Activated B cell treated with CpG ODN at 0.5 μM for 24 hours (primary cell): Measurements from ENCODE around the gene H2AZ2. TPM values are rescaled to one million over a fixed set of nuclear protein-coding genes. Genes with fewer than 3 reads are reported as not detected.
"Not testable (repeated sequence)": the region's sequence is repeated elsewhere in the genome, so short reads cannot be mapped to it uniquely, and the experiment has no call there.

ENCODE experiments used
- ATAC-seq: fragments of 200-7000 bp; cut with Tn5 transposase; one replicate; pipeline ENCODE4 v1.10.0; 2021; ENCODE audit warnings: low read depth, mild to moderate bottlenecking, moderate library complexity
- CTCF ChIA-PET: fragments of 350-600 bp; sonication (Branson Sonifier 250); formaldehyde crosslinking; loops from one replicate; lab custom pipeline; 2021; ENCODE audit warnings: antibody characterized with exemption; lab: Charles Lee
- POLR2A ChIA-PET: fragments of 350-600 bp; sonication (Branson Sonifier 250); formaldehyde crosslinking; loops from one replicate; lab custom pipeline; 2021; ENCODE audit warnings: antibody characterized with exemption; lab: Charles Lee
- DNase-seq: peaks from one replicate; pipeline ENCODE4 v3.0.0; 2022
- H3K27ac Mint-ChIP-seq: one replicate; pipeline ENCODE4 v1.8.0; 2020; ENCODE audit warnings: mixed read lengths
- H3K27me3 Mint-ChIP-seq: one replicate; pipeline ENCODE4 v1.8.0; 2021; ENCODE audit warnings: mixed read lengths
- H3K36me3 Mint-ChIP-seq: one replicate; pipeline ENCODE4 v1.8.0; 2021; ENCODE audit warnings: low read depth, mixed read lengths
- H3K4me1 Mint-ChIP-seq: one replicate; pipeline ENCODE4 v1.8.0; 2021; ENCODE audit warnings: mixed read lengths
- H3K4me3 Mint-ChIP-seq: one replicate; pipeline ENCODE4 v1.8.0; 2020; ENCODE audit warnings: mild to moderate bottlenecking, mixed read lengths
- H3K9me3 Mint-ChIP-seq: one replicate; pipeline ENCODE4 v1.8.0; 2020; ENCODE audit warnings: mixed read lengths
- CTCF ChIP-seq: fragments of 200-600 bp; IDR thresholded peaks from one replicate; pipeline ENCODE4 v1.8.0; 2022; ENCODE audit warnings: antibody characterized with exemption, mild to moderate bottlenecking
- intact Hi-C: fragments of 100-400 bp; cut with micrococcal nuclease; formaldehyde crosslinking; loops from one replicate; pipeline ENCODE4 v1.15.1; 2024
- total RNA-seq: library from RNA; stranded (reverse); gene quantifications from 2 replicates; pipeline ENCODE4 v1.2.3, GENCODE V29; 2022

H2AZ2 gene
- total RNA-seq, 1 donor from 2014 or later = 111 TPM

GRCh38 chr7:44872787-44873186, 24.9 kb upstream of the H2AZ2 start:
- no peaks in the 10 kb centered on the region for H3K27me3 Mint-ChIP-seq
- H3K9me3 Mint-ChIP-seq = no peaks in the 10 kb centered on the region
- no peak for ATAC-seq
- H3K27ac Mint-ChIP-seq = no peak overlapping the region
- CTCF ChIA-PET = no interaction called here
- POLR2A ChIA-PET = interaction anchor here (1.0 to 1.6 kb wide), 2 partner anchors 12 to 239 kb away, joined by 3 to 8 read pairs; partner anchors contain the start of genes PURB and TBRG4
- DNase-seq = no peak
- intact Hi-C loops = no loop called here
- H3K4me3 Mint-ChIP-seq = no peak overlapping the region
- TF ChIP-seq CTCF = no peak
- peaks cover 2% of the 10 kb centered on the region for H3K36me3 Mint-ChIP-seq
- peaks cover 10% of the 10 kb centered on the region for H3K4me1 Mint-ChIP-seq

- ATAC-seq = not testable (repeated sequence)
These were observed 24.0 kb upstream of the H2AZ2 start for GRCh38 chr7:44871918-44872317.

GRCh38 chr7:44870780-44871179, 22.9 kb upstream of the H2AZ2 start:
- DNase-seq, H3K36me3 Mint-ChIP-seq, H3K9me3 Mint-ChIP-seq, ATAC-seq, H3K27ac Mint-ChIP-seq, POLR2A ChIA-PET, H3K27me3 Mint-ChIP-seq, H3K4me1 Mint-ChIP-seq, intact Hi-C loops, H3K4me3 Mint-ChIP-seq, CTCF ChIA-PET: not testable (repeated sequence)

More at GRCh38 chr7:44871918-44872317, 24.0 kb upstream of the H2AZ2 start:
- H3K27ac Mint-ChIP-seq, H3K9me3 Mint-ChIP-seq, DNase-seq, CTCF ChIA-PET, H3K27me3 Mint-ChIP-seq, POLR2A ChIA-PET, H3K4me3 Mint-ChIP-seq, intact Hi-C loops, H3K4me1 Mint-ChIP-seq, H3K36me3 Mint-ChIP-seq: not testable (repeated sequence)

GRCh38 chr7:44870336-44870735, 22.4 kb upstream of the H2AZ2 start:
- H3K4me1 Mint-ChIP-seq, H3K27me3 Mint-ChIP-seq, CTCF ChIA-PET, ATAC-seq, DNase-seq, H3K4me3 Mint-ChIP-seq, intact Hi-C loops, H3K27ac Mint-ChIP-seq, H3K9me3 Mint-ChIP-seq, H3K36me3 Mint-ChIP-seq, POLR2A ChIA-PET: not testable (repeated sequence)

- Mint-ChIP-seq H3K4me1 (peaks cover 2% of the 10 kb centered on the region), H3K27ac (no peak overlapping the region), H3K27me3 (peaks cover 4% of the 10 kb centered on the region), H3K4me3 (no peak overlapping the region), H3K9me3 (no peaks in the 10 kb centered on the region), H3K36me3 (no peaks in the 10 kb centered on the region)
- no peak for TF ChIP-seq CTCF
- ChIA-PET CTCF (interaction anchor here (0.6 to 1.0 kb wide), 2 partner anchors 18 to 55 kb away, joined by 3 to 4 read pairs; partner anchors contain the start of gene PURB), POLR2A (interaction anchor here (0.8 kb wide), 1 partner anchor 132 kb away, joined by 3 read pairs; no protein-coding TSS in a partner anchor)
- DNase-seq = no peak
- no peak for ATAC-seq
- intact Hi-C loops = no loop called here
These were observed 19.4 kb upstream of the H2AZ2 start for GRCh38 chr7:44867073-44867995.

GRCh38 chr7:44861949-44862348, 14.1 kb upstream of the H2AZ2 start:
- H3K4me3 Mint-ChIP-seq, H3K9me3 Mint-ChIP-seq, ATAC-seq, intact Hi-C loops, H3K36me3 Mint-ChIP-seq, H3K27me3 Mint-ChIP-seq, H3K27ac Mint-ChIP-seq, H3K4me1 Mint-ChIP-seq, DNase-seq, CTCF ChIA-PET: not testable (repeated sequence)
- POLR2A ChIA-PET = interaction anchor here (0.5 kb wide), 1 partner anchor 1183 kb away, joined by 11 read pairs; no protein-coding TSS in a partner anchor

- DNase-seq (no peak), ATAC-seq (no peak)
- Mint-ChIP-seq H3K27ac (no peak overlapping the region), H3K4me3 (no peak overlapping the region), H3K36me3 (no peaks in the 10 kb centered on the region), H3K27me3 (peaks cover 2% of the 10 kb centered on the region), H3K9me3 (no peaks in the 10 kb centered on the region), H3K4me1 (peaks cover 4% of the 10 kb centered on the region)
- TF ChIP-seq CTCF = no peak
- ChIA-PET CTCF (interaction anchor here (0.8 to 7.2 kb wide), 7 partner anchors 9 to 278 kb away, joined by 4 to 94 read pairs (median 8); partner anchors contain the start of genes H2AZ2 and PURB), POLR2A (interaction anchor here (0.7 to 2.6 kb wide), 6 partner anchors 24 to 278 kb away, joined by 3 to 6 read pairs (median 3); partner anchors contain the start of gene CCM2)
- intact Hi-C loops = no loop called here
These were observed 10.3 kb upstream of the H2AZ2 start for GRCh38 chr7:44858161-44858560.
